GM21423 (cell line): ENCODE data around the gene ELMO2.

Source experiments
- ATAC-seq: cut with Tn5 transposase; IDR thresholded peaks from one replicate; pipeline ENCODE4 v1.9.1; 2021; ENCODE audit warnings: mild to moderate bottlenecking, moderate library complexity; ENCODE audit not compliant: unreplicated experiment

ELMO2 gene

GRCh38 chr20:46334303-46334904 lies 72.0 kb downstream of the ELMO2 start:
- ATAC-seq: no peak

GRCh38 chr20:46333161-46333991 lies 73.0 kb downstream of the ELMO2 start:
- no peak for ATAC-seq

GRCh38 chr20:46332373-46333160 lies 73.8 kb downstream of the ELMO2 start:
- no peak for ATAC-seq

GRCh38 chr20:46331611-46332361 lies 74.6 kb downstream of the ELMO2 start:
- ATAC-seq: no peak

- ATAC-seq: no peak
Measured at GRCh38 chr20:46330831-46331371, 75.5 kb downstream of the ELMO2 start.

GRCh38 chr20:46330072-46330763 lies 76.2 kb downstream of the ELMO2 start:
- ATAC-seq: no peak

- no peak for ATAC-seq
Measured at GRCh38 chr20:46328200-46328882, 78.1 kb downstream of the ELMO2 start.

- ATAC-seq: no peak
Measured at GRCh38 chr20:46327557-46327956, 78.9 kb downstream of the ELMO2 start.

GRCh38 chr20:46325789-46326188 lies 80.6 kb downstream of the ELMO2 start:
- ATAC-seq: no peak

- no peak for ATAC-seq
Measured at GRCh38 chr20:46324960-46325703, 81.3 kb downstream of the ELMO2 start.

GRCh38 chr20:46324379-46324778 lies 82.0 kb downstream of the ELMO2 start:
- no peak for ATAC-seq

GRCh38 chr20:46323557-46323956 lies 82.9 kb downstream of the ELMO2 start:
- ATAC-seq: no peak

- ATAC-seq: no peak
Measured at GRCh38 chr20:46322641-46323040, 83.8 kb downstream of the ELMO2 start.

- ATAC-seq: no peak
Measured at GRCh38 chr20:46317685-46318177, 88.7 kb downstream of the ELMO2 start.

- no peak for ATAC-seq
Measured at GRCh38 chr20:46316984-46317684, 89.3 kb downstream of the ELMO2 start.
